NOMO-1 treated with dmso at 0.1 percent for 144 hours (cell line): ENCODE data around the gene NAA35.
"Not testable (repeated sequence)": the region's sequence is repeated elsewhere in the genome, so short reads cannot be mapped to it uniquely, and the experiment has no call there.

ENCODE experiments used
- DNase-seq: peaks from one replicate; lab custom pipeline; 2025; ENCODE audit not compliant: unreplicated experiment; lab: John Stamatoyannopoulos, UW

NAA35 gene

DNA sequence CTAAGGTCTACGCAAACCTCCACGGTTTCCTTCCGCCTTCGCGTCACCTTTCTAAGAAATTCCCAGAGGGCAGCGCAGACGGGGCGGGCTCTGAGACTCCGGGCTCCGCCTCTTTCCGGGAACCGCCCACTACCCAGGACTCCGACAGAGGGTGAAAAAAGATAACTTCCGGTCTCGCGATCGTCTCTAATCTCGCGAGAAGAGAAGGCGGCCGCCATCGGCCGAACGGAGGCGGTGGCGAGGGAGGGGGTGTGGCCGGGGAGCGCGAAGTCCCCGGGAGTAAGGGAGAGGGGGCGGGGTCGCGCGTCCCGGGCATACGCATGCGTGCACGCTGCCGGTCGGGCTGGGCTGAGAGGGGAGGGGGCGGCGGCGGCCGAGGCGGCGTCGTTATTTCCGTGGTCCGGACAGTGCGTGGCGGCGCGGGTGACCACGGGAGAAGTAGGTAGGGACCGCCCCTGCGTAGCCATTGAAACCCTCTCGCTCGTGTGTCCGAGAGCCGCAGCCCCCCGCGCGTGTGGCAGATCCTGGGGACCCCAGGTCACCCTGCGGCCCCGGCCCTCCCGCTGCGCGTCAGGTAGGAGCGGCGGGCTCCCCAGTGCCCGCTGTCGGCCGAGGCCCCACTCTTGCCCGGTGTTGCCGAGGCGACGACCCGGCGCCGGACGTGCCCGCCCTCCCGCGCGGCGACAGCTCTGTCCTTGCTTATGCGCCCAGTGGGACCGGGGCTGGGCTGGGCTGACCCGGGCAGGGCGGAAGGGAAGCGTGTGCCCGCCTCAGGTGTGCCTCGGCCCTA is at the start of gene NAA35:
Gene NAA35, plus strand, starts transcription at position 315 of the 790 bp plus-strand sequence. CDS start 1,014 bp downstream, outside the sequence.
- peak; percentile 88 for DNase-seq

DNA sequence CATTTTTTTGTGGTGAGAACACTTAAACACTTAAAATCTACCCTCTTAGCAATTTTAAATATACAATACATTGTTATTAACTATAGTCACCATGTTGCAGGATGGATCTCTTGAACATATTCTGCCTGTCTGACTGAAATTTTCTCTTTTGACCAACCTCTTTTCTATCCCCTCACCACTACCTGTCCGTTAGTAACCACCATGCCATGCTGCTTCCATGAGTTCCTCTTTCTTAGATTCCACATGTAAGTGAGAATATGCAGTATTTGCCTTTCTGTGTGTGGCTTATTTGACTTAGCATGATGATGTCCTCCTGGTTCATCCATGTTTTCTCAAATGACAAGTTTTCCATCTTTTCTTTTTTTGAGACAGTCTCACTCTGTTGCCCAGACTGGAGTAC is 48.5 kb upstream of the NAA35 start:
- no peak for DNase-seq

DNA sequence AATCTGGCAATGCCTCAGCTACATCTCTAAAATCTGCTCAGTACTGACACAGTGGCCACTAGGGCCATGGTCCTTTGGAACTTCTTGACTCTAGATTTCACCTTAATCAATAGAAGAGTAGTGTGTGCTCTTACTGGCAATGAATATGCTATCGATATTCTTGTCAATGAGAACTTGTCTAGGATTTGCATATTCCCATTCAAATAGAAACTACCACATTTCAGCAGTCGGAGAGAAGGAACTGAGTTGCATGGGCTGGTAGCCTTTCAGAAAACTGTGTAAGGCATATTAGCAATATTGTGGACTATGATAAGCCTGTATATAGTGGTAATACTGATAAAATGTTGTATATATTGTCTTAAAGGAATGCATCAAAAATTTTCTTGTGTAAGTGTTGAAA is 45.3 kb upstream of the NAA35 start:
- DNase-seq = no peak

DNA sequence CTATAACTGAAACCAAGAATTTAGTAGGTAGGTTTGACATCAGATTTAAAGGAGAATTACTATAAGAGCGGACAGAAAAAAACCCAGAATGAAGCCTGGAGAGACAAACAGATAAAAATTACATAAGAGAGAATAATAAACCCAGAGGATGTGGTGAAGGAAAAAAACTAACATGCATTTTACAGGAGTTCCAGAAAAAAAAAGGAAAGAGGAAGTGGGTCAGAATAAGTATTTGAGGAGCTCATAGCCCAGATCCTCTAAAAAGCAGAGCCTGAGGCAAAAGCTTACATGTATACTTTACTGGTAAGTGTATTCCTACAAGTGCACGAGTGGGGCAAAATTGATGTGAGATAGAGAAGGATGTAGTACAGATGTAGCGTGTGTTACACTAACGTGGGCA is 43.1 kb upstream of the NAA35 start:
- no peak for DNase-seq

DNA sequence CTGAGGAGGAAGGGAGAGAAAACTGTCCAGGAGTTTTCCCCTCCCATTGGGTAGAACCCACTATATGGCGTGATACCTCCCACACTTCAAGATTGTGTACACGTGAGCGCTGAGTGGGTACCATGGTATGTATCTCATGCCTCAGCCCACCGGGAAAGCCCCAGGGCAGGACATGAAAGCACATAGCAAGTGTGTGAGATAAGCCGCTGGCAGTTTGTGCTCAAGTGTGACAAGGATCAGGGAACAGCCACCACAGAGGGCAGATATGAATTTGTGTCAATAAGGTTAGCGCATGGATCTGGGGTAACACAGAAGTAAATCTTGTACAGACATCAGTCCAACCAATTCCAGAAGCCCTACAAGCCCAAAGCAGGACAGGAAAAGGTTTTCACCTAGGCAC is 42.6 kb upstream of the NAA35 start:
- no peak for DNase-seq

DNA sequence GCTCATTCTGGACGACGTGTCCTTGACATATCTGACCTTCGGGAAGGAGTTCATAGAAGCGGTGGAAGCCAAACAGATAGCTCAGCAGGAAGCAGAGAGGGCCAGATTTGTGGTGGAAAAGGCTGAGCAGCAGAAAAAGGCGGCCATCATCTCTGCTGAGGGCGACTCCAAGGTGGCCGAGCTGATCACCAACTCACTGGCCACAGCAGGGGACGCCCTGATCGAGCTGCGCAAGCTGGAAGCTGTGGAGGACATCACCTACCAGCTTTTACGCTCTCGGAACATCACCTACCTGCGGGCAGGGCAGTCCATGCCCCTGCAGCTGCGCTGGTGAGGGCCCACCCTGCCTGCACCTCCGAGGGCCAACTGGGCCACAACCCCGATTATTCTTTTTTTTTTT is 41.6 kb upstream of the NAA35 start:
- DNase-seq = no peak

DNA sequence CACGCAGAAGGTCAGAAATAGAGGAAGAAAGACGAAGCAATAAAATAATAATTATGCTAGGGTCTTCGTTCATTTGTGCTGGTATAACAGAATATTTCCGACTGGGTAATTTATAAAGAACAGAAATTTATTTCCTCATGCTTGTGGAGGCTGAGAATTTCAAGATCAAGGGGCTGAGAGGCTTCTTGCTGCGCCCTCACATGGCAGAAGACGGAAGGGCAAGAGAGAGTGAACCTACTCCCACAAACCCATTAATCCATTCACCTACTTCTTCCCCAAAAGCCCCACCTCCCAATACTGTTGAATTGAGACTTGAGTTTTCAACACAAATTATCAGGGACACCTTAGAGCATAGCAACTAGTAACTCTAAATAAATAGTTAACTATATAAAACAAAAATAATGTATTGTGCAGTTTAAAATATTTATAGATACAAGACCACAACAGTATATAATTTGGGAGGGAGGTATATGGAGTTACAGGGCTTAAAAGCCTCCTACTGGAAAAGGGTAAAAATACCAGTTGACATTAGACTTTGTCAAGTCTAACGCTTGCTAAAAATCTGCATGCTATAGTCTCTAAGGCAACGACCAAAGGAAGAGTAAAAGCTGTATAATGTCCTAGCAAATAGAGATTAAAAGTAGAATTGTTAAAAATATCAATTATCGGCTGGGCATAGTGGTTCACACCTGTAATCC is 40.3 kb upstream of the NAA35 start:
- DNase-seq = no peak

DNA sequence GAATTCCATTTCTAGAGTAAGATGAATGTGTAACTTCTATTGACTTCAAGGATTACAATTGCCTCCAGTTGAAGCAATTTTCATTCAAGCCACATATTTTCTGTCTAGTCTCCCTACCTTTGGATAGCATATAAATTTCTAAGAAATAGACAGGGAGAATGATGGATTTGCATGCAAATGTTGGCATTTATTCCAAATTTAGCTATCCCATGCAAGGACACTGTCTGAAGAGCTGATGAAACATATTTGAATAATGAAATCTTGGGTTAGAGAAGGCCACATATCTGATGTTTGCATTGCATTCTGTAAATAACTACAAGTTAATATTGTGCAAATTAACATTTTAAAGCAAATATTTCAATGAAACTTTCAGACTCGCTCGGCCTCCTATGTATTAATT is 36.0 kb upstream of the NAA35 start:
- no peak for DNase-seq

DNA sequence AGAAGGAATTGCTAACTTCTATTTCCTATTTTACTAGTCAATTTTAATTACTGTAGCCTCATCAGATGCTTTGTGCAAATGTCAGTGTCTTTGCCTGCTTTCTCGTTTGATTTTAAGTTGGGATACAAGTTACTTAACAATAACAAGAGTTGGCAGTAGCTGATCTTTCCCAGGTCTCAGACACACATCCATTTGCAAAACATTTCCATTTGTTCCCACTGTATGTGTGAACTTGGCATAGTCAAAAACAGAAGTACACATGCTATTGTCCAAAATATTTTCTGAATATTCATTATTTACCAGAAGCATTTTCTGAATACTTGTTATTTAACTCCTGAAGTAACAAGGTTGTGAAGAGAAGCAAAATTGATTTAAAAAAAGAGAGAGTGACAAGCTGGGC is 35.0 kb upstream of the NAA35 start:
- DNase-seq = no peak

DNA sequence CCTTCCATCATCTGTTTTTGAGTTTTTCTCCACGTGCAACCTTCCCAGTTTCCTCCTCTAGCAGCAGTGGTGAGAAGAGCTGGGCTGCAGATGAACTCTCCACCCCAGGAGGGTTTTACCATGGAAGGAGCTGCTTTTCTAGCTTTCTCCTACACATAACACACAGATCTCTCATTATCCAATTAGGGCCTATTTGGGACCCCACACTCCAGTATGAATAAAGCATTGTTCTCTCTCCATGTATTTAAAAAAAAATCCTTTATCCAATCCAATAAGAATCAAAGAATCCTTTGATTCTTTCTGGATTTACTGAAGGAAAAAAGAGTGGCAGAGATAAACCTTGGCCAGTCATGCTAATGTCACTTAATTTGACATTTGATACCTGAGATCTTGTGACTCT is 31.6 kb upstream of the NAA35 start:
- no peak for DNase-seq

DNA sequence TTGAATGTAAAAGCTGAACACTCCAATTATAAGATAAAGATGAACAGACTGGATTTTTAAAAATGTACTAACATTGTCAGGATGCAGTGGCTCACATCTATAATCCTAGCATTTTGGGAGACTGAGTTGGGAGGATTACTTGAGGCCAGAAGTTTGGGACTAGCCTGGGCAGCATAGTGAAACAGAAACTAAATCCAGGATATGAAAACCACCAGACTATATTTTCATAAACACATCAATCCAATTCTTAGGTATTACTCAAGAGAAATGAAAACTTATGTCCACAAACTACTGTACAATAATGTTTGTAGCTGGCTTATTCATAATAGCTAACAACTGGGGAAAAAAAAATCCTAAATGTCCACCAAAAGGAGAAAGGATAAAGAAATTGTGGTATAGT is 26.8 kb upstream of the NAA35 start:
- no peak for DNase-seq

DNA sequence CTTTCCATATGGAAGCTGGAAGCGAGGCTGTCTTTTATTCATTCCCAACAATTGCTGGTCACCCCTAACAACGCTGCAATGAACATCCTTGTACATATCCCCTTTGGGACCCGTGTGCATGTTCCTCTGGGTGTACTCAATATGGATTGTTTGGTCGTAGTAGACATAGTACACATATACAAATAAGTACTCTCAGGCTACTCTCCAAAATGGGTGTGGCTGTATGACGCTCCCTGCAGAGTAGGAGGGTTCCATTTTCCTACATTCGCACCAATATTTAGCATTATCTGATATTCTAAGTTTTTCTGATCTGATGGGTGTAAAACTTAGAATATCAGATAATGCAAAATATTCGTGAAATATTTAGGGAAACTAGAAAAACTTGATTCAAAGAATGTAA is 23.2 kb upstream of the NAA35 start:
- DNase-seq = no peak

DNA sequence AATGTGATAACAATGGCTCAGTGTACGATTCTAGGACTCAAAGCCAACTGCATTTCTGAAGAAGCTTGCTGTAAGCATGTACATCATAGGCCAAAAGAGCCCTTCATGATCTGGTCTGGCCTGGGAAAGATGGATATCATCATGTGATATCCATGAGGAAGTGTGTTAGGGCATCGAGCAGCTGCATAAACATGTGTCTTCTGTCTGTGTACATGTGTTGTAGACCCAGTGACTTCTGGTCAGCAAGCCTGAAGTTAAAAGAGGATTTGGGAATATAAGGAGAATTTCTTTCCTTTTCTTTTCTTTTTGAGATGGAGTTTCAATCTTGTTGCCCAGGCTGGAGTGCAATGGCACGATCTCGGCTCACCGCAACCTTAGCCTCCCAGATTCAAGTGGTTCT is 15.5 kb upstream of the NAA35 start:
- DNase-seq = no peak

DNA sequence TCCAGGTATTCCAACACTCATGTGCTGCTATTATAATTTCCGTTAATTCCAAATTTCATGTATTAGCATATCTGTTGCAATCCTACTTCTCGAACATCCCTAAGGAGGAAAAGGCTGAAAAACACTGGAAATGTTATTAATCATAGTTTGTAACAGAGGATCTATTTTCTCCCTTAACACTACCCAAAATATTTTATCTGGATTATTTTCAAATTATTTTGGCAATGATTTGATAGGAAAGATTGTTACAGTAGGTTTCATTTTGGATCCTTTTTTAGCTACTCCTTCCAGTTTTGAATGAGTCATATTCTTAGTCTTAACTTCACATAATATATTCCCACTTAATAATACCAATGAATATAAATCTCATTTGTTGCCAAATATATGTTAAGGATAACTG is 13.9 kb upstream of the NAA35 start:
- DNase-seq = no peak

DNA sequence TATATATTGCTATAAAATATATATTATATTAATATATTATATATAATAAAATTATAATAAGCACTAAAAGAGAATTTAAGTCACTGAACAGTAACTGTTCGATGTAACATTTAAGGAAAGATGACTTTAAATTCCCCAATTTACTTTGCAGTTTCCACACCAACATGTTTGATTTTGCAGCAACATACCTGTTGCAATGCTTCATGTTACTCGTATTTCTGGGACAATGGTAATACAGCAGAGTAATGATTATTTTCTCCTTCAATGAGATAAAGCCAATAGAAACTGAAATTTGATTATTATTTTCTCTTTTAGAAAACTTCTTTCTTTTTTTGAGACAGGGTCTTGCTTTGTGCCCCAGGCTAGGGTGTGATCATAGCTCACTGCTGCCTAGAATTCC is 9.5 kb upstream of the NAA35 start:
- no peak for DNase-seq

DNA sequence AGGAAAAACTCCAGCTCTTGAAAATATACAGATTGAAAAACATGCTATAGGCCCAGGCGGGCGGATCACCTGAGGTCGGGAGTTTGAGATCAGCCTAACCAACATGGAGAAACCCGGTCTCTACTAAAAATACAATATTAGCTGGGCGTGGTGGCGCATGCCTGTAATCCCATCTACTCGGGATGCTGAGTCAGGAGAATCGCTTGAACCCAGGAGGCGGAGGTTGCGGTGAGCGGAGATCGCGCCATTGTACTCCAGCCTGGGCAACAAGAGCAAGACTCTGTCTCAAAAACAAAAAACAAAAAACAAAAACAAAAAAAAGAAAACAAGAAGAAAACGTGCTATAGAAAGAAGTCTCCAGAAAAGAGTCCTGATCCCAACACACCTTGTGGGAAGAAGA is 5.0 kb upstream of the NAA35 start:
- not testable (repeated sequence) for DNase-seq

DNA sequence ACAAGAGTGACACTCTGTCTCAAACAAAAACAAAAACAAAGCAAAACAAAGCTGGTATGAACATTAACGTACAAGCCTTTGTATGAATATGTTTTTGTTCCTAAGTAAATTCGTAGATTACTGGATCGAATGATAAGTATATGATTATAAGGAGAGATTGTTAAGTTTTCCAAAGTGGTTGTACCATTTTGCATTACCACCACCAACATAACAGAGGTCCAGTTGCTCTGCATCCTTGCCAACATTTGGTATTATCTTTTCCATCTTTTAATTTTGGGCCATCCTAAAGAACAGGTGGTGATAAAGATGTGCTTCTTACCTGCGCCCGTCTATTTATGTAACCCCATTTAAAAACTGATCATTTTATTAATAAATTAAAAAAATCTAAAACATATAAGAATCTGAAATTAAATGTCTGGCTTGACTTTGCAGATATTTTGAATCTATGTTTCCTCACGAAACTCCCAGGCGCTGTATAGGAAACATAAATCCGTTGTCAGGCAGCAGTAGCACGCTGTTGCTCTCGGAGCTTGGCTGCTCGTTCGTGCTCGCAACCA is 593 bp upstream of the NAA35 start:
- DNase-seq = no peak

DNA sequence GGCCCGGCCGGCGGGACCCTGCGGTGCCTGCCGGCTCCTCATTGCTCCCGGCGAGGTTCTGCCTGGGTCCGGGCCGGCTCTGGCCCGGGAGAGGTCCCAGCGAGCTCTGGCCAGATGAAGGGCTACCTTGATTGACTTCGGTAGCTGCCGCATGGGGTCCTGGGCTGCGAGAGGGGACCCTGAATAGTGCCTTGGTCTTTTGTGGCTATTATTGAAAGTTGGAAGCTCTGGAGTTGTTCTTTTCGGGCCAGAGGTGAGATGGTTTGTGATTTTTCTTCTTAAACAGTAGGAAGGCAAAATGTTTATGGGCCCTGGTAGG is 635 bp downstream of the NAA35 start:
- no peak for DNase-seq

DNA sequence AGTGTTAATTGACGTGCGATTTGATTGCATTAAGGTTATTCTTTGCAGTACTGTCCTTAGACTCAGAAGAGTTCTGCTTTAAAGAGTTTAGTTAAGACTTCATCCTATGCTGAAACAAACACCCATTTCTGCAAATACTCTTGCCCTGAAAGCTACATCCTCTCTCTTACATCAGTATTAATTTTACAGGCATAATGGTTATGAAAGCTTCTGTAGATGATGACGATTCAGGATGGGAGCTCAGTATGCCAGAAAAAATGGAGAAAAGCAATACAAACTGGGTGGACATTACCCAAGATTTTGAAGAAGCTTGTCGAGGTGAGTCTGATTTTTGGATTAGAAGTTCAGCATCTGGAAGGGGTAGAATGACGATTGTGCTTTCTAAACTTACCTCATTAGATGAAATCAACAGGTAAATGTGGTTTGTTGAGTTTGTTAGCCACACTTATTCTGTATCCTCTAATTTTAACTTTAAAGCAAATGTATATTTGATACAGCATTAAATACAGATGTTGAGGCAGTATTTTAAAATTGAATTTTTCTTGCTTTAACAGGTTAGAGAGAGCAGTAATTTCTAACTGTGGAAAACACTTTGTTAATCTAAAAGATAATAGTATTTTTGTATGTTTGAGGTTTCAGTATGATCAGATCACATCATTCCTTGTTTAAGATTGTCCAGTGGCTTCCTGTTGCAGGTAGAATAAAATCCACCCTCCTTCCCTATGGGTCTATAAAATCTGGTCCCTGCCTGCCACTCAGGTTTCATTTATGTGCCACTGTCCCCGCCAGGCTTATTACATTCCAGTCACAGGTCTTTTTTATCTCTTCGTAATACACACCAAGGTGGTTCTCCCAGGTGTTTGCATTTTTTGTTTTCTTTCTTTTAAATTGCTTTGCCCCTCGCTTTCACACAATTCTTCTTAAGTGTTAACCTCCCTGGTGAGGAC is 1.3 kb downstream of the NAA35 start:
- DNase-seq = no peak

DNA sequence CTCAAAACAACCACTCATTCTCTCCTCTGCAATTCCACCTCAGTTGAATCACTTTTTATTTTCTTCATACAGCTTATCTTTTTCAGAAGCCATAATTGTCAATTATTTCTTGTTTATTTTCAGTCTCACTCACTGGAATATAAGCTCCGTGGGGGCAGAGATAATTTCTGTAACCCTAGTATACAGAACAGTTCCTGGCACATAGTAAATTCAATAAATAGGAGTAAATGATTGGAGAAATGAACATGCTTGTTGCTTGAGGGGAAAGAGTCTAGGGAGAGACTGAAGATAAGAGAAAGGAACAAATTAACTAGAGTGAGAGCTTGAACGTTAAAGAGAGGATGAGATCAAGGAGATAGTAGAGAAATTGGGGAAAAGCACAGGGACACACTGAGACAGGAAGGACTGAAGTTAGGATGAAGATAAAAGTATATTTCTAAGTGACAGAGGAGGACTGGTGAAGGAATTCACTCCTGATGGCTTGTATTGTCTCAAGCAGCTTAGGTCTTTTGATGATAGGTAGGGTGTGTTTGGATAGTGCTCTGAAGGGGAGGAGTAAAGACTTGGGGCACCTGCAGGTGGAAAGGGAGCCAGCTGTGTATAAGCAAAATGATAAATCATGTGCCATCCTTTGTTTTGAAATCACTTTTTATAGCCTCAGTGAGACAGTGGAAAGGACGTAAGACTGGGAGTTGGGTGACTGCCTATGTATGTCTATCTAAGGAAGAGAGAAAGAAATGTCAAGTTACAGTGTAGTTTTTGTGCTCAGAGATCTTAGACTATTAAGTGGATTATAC is 2.2 kb downstream of the NAA35 start:
- DNase-seq = no peak
